ENCODE data around the gene TKTL2.

GRCh38 chr4:163505374-163505773 lies 31.8 kb upstream of the TKTL2 start:
- TF ChIP-seq CTCF (IDR thresholded peaks at IDR 0.05) (no peak), TEAD4 (CRISPR knock-in tag; IDR thresholded peaks at IDR 0.05) (no peak)
